ENCODE results near the gene ALLC.

DNA sequence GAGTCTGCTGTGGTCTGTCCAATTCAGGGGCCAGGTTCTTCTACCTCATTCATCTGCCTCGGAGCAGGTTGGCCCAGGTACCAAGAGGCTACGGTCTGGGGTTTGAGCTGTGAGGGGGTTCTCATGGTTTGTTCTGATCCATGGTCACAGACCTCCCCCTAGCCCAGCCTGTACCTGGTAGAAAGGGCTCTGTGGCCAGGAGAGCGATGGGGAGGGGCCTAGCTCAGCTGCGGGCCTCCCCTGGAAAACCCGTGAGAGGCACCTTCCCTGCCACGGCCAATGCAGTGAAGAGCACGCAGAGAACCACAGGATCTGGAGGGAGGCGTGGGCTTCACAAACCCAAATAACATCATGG is 19.6 kb upstream of the ALLC start:
- TF ChIP-seq CTCF (conservative IDR thresholded peaks at IDR 0.05; ENCODE audit: low read length) = no peak
- TF ChIP-seq EZH2phosphoT487 (IDR thresholded peaks at IDR 0.05; ENCODE audit: borderline replicate concordance) = no peak

Data from Loucy (cell line).